CD4-positive, alpha-beta T cell treated with Interferon alpha-2 for 1 hour (primary cell): ENCODE results near the gene SOBP.

Experiments used
- DNase-seq, 2 donors: peaks; one replicate each; pipeline ENCODE4 v3.0.0-alpha.2; 2020 to 2022

SOBP gene

GRCh38 chr6:107554918-107555317, 65.0 kb downstream of the SOBP start:
- no peak for DNase-seq

- no peak for DNase-seq
Measured at GRCh38 chr6:107555449-107555848, 65.5 kb downstream of the SOBP start.

GRCh38 chr6:107556082-107556481, 66.2 kb downstream of the SOBP start:
- DNase-seq: no peak

GRCh38 chr6:107557698-107558097, 67.8 kb downstream of the SOBP start:
- DNase-seq: no peak

- no peak for DNase-seq
Measured at GRCh38 chr6:107560657-107561056, 70.7 kb downstream of the SOBP start.

- DNase-seq: no peak
Measured at GRCh38 chr6:107561306-107561705, 71.4 kb downstream of the SOBP start.

GRCh38 chr6:107563694-107564588, 74.0 kb downstream of the SOBP start:
- DNase-seq: no peak

GRCh38 chr6:107564589-107564951, 74.7 kb downstream of the SOBP start:
- no peak for DNase-seq

GRCh38 chr6:107565165-107565723, 75.3 kb downstream of the SOBP start:
- no peak for DNase-seq

GRCh38 chr6:107567643-107568042, 77.7 kb downstream of the SOBP start:
- DNase-seq: no peak

- DNase-seq: no peak
Measured at GRCh38 chr6:107569473-107569872, 79.6 kb downstream of the SOBP start.

- no peak for DNase-seq
Measured at GRCh38 chr6:107571354-107571753, 81.4 kb downstream of the SOBP start.

- no peak for DNase-seq
Measured at GRCh38 chr6:107572886-107573285, 83.0 kb downstream of the SOBP start.

GRCh38 chr6:107574856-107575255, 84.9 kb downstream of the SOBP start:
- DNase-seq: no peak

- DNase-seq: no peak
Measured at GRCh38 chr6:107576852-107577251, 86.9 kb downstream of the SOBP start.

- no peak for DNase-seq
Measured at GRCh38 chr6:107578642-107579341, 88.9 kb downstream of the SOBP start.

GRCh38 chr6:107579456-107580056, 89.6 kb downstream of the SOBP start:
- no peak for DNase-seq

GRCh38 chr6:107582086-107582485, 92.2 kb downstream of the SOBP start:
- no peak for DNase-seq

GRCh38 chr6:107584726-107585125, 94.8 kb downstream of the SOBP start:
- DNase-seq: no peak

GRCh38 chr6:107585815-107586435, 96.0 kb downstream of the SOBP start:
- no peak for DNase-seq

GRCh38 chr6:107587451-107587850, 97.5 kb downstream of the SOBP start:
- DNase-seq: no peak

- no peak for DNase-seq
Measured at GRCh38 chr6:107589199-107589598, 99.3 kb downstream of the SOBP start.

- no peak for DNase-seq
Measured at GRCh38 chr6:107589934-107590333, 100.0 kb downstream of the SOBP start.
